HG03565 (cell line): Measurements from ENCODE around the gene MYO1C.
"Not testable (repeated sequence)": the region's sequence is repeated elsewhere in the genome, so short reads cannot be mapped to it uniquely, and the experiment has no call there.

Source experiments
- ATAC-seq: cut with Tn5 transposase; IDR thresholded peaks from one replicate; pipeline ENCODE4 v1.9.1; 2021; ENCODE audit warnings: mild to moderate bottlenecking, moderate library complexity; ENCODE audit not compliant: unreplicated experiment

MYO1C gene

DNA sequence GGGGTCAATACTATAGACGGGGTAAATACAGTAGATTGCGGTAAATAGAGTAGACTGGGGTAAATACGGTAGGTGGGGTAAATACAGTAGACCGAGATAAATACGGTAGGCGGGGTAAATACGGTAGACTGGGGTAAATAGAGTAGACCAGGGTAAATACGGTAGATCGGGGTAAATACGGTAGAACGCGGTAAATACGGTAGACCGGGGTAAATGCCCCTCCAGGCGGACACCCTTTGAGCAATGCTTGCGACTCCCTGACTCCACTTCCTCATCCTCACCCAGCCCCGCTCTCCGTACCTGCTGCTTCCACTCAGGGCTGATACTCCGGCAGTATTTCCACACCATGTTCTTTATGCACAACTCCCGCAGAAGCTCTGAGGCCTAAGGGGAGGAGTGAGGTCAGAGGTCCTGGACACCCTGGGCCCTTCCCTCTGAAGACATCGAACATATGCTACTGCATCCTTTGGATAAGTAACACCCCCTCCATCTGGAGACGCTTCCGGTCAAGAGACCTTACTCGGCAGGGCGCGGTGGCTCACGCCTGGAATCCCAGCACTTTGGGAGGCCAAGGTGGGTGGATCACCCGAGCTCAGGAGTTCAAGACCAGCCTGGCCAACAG lies 23.1 kb downstream of the MYO1C start:
- ATAC-seq, result no peak

- ATAC-seq, result no peak
These were observed 24.5 kb downstream of the MYO1C start for GRCh38 chr17:1467898-1468492.

GRCh38 chr17:1467258-1467657 lies 25.2 kb downstream of the MYO1C start:
- no peak for ATAC-seq

DNA sequence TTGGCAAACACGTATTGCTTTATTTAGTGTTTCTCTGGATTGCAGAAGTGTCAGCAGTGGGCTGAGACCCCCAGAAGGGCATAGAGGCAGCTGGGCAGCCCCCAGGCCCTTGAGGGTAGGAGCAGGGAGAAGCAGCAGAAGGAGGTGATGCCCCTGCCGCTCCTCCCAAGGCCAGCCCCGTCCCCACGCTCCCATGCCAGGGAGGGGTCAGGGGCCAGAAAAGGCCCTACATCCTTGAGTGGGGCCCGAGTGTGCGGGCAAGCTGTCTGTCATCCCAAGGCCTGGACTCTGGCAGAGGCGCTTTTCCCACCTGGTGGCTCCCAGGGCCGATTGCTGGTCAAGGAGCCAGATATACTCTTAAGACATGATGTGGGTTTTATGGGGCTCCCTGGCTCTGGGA lies 28.3 kb downstream of the MYO1C start:
- no peak for ATAC-seq

- no peak for ATAC-seq
These were observed 30.0 kb downstream of the MYO1C start for GRCh38 chr17:1462164-1463112.

- no peak for ATAC-seq
These were observed 31.1 kb downstream of the MYO1C start for GRCh38 chr17:1461198-1461944.

DNA sequence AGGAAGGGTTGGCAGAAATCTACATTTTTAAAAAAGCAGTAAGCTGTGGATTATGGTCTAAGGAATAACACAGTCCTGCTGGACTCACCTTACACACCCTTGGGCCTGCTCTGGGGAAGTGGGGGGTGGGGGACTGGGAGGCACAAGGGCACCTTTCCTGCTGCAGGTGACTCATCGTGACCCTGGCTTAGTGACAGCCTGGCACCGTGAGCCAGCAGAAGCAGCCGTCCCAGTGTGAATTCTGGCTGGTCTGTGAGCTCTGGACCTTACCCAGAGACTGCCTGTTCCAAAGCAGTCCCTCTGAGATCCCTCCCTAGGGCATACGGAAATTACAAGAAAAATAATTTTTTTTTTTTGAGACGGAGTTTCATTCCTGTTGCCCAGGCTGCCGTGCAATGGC lies 32.3 kb downstream of the MYO1C start:
- ATAC-seq, result no peak

GRCh38 chr17:1455797-1456599 lies 36.5 kb downstream of the MYO1C start, which contains the start of gene CRK:
Gene CRK, minus strand, starts transcription at chr17:1456232. Its CDS starts 115 bp downstream, at chr17:1456117.
- ATAC-seq, result peak; percentile 81

DNA sequence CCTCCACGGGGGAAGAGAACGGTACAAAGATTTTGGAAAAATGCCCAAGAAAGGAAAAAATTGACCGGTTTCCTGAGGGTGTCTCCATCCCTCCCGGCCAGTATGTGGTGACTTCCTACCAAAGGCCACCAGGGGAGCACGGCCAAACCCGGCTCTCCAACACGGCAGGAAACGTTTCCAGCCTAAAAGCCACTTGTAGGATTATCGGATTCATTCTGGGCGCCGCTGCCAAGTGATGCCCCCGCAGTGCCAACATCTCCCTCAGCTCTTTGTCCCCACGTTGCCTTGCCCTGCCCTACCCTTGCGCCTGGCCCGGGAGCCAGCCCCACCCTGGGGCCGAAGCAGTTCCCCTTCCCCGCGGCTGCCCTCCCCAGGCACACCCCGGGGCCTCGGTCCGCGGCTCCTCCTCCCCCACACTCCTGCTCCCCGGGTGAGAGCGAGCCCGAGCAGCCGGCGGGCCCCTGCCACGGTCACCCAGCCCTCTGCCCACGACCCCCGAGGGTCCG lies 37.1 kb downstream of the MYO1C start:
- peak; percentile 13 for ATAC-seq

- no peak for ATAC-seq
These were observed 37.9 kb downstream of the MYO1C start for GRCh38 chr17:1454541-1454940.

GRCh38 chr17:1453694-1454093 lies 38.8 kb downstream of the MYO1C start:
- ATAC-seq, result not testable (repeated sequence)

GRCh38 chr17:1452836-1453235 lies 39.6 kb downstream of the MYO1C start:
- ATAC-seq, result no peak

DNA sequence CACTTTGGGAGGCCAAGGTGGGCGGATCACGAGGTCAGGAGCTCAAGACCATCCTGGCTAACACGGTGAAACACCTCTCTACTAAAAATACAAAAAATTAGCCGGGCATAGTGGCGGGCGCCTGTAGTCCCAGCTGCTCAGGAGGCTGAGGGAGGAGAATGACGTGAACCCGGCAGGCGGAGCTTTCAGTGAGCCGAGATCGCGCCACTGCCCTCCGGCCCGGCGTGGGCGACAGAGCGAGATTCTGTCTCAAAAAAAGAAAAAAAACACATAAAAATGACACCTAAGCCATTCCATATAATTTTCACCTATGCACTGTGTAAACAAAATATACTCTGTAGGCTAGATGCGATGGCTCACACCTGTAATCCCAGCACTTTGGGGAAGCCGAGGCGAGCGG lies 42.2 kb downstream of the MYO1C start:
- not testable (repeated sequence) for ATAC-seq

GRCh38 chr17:1449412-1449967 lies 43.0 kb downstream of the MYO1C start:
- no peak for ATAC-seq

DNA sequence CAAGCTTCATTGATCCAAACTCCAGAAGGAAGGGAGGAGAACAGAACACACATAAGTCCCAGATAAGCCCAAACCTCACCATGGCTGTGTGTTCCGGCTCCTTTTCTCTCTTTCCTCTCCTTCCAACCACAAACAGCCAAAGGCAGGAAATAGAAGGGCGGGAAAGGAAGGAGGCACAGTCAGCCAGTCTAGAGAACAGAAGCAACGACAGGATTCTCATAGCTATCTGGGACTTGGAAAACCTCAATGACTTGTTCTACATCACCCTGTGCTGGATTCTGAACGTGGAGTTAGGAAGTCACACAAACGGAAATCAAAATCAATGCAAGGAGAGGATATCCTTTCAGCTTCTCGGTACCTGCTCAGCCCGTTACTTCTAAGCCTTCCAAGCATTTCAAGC lies 45.4 kb downstream of the MYO1C start:
- no peak for ATAC-seq

- ATAC-seq, result no peak
These were observed 46.3 kb downstream of the MYO1C start for GRCh38 chr17:1446201-1446600.

GRCh38 chr17:1445695-1446094 lies 46.8 kb downstream of the MYO1C start:
- not testable (repeated sequence) for ATAC-seq

- not testable (repeated sequence) for ATAC-seq
These were observed 49.8 kb downstream of the MYO1C start for GRCh38 chr17:1442721-1443120.

DNA sequence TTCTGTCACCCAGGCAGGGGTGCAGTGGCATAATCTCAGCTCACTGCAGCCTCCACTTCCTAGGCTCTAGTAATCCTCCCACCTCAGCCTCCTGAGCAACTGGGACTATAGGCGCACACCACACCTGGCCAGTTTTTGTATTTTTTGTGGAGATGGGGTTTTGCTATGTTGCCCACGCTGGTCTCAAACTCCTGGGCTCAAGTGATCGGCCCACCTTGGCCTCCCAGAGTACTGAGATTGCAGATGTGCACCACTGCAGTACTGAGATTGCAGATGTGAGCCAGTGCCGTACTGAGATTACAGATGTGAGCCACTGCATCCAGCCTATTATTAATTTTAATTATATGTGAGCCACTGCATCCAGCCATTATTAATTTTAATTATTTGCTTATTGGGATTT lies 50.3 kb downstream of the MYO1C start:
- ATAC-seq, result no peak

DNA sequence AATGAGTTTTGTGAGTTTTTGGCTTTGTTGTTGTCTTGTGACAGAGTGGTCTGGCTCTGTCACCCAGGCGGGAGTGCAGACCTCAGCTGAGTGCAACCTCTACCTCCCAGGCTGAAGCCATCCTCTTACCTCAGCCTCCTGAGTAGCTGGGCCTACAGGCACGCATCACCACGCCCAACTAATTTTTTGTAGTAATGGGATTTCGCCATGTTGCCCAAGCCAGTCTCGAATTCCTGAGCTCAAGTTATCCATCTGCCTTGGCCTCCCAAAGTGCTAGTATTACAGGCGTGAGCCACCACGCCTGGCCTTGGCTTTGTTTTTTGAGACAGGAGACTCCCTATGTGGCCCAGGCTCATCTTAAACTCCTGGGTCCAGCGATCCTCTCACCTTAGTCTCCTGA lies 51.6 kb downstream of the MYO1C start:
- ATAC-seq, result no peak
